CD8-positive, alpha-beta memory T cell (primary cell): ENCODE results near the gene PNISR. TPM values are rescaled to one million over a fixed set of nuclear protein-coding genes. Genes with fewer than 3 reads are reported as not detected.
"Not testable (repeated sequence)": the region's sequence is repeated elsewhere in the genome, so short reads cannot be mapped to it uniquely, and the experiment has no call there.

Experiments used
- CTCF ChIA-PET: fragments of 350-600 bp; sonication (Branson Sonifier 250); formaldehyde crosslinking; loops from one replicate; lab custom pipeline; 2021; ENCODE audit warnings: antibody characterized with exemption; lab: Charles Lee
- POLR2A ChIA-PET: fragments of 350-600 bp; sonication (Branson Sonifier 250); formaldehyde crosslinking; loops from one replicate; lab custom pipeline; 2021; ENCODE audit warnings: antibody characterized with exemption; lab: Charles Lee
- DNase-seq, 5 donors: peaks; one replicate each; pipeline versions ENCODE4 v3.0.0 to v3.0.0-alpha.2; 2020 to 2022; ENCODE audit warnings: mixed read lengths in 1 of 5
- H3K27ac ChIP-seq: one replicate; pipeline ENCODE4 v1.7.0; 2013; ENCODE audit warnings: low read depth, mild to moderate bottlenecking, low read length, moderate library complexity
- H3K27me3 ChIP-seq: 2 replicates; pipeline ENCODE4 v1.7.0; 2013; ENCODE audit warnings: low read length, mild to moderate bottlenecking; ENCODE audit not compliant: insufficient read depth, poor library complexity, severe bottlenecking
- H3K36me3 ChIP-seq: 2 replicates; pipeline ENCODE4 v1.7.0; 2013; ENCODE audit warnings: mild to moderate bottlenecking, low read length, moderate library complexity; ENCODE audit not compliant: insufficient read depth
- H3K4me1 ChIP-seq: 2 replicates; pipeline ENCODE4 v1.7.0; 2013; ENCODE audit warnings: mild to moderate bottlenecking, low read length, moderate library complexity; ENCODE audit not compliant: insufficient read depth
- H3K4me3 ChIP-seq: 2 replicates; pipeline ENCODE4 v1.7.0; 2013; ENCODE audit warnings: mild to moderate bottlenecking, low read length
- H3K9me3 ChIP-seq: 2 replicates; pipeline ENCODE4 v1.7.0; 2013; ENCODE audit warnings: mild to moderate bottlenecking, low read length
- H3K27ac Mint-ChIP-seq, 8 donors: one replicate each; pipeline ENCODE4 v1.8.0; 2020 to 2021; ENCODE audit warnings: mixed read lengths in 8 of 8, mild to moderate bottlenecking in 6 of 8, inconsistent platforms in 3 of 8, moderate library complexity in 3 of 8
- H3K27me3 Mint-ChIP-seq, 2 donors: one replicate each; pipeline ENCODE4 v1.8.0; 2020 to 2021; ENCODE audit warnings: mixed read lengths in 2 of 2, mild to moderate bottlenecking in 1 of 2, moderate library complexity in 1 of 2
- H3K36me3 Mint-ChIP-seq, 3 donors: one replicate each; pipeline ENCODE4 v1.8.0; 2020 to 2021; ENCODE audit warnings: mixed read lengths in 3 of 3, inconsistent platforms in 1 of 3, mild to moderate bottlenecking in 1 of 3
- H3K4me1 Mint-ChIP-seq, 3 donors: one replicate each; pipeline ENCODE4 v1.8.0; 2020 to 2021; ENCODE audit warnings: mixed read lengths in 3 of 3, inconsistent platforms in 1 of 3, mild to moderate bottlenecking in 1 of 3
- H3K4me3 Mint-ChIP-seq, 7 donors: one replicate each; pipeline ENCODE4 v1.8.0; 2020 to 2021; ENCODE audit warnings: mixed read lengths in 7 of 7, mild to moderate bottlenecking in 6 of 7, moderate library complexity in 4 of 7, inconsistent platforms in 2 of 7
- H3K9me3 Mint-ChIP-seq, 5 donors: one replicate each; pipeline ENCODE4 v1.8.0; 2020 to 2022; ENCODE audit warnings: mixed read lengths in 5 of 5, mild to moderate bottlenecking in 3 of 5, moderate library complexity in 2 of 5, inconsistent platforms in 1 of 5
- polyA plus RNA-seq: library from polyadenylated mRNA; unstranded; fragments of 300-500 nt; fragmentation: Illumina TruSeq; gene quantifications from one replicate; pipeline ENCODE4 v1.2.3, GENCODE V29; 2021
- total RNA-seq, 2 experiments: library from RNA; stranded (reverse); gene quantifications; one replicate each; pipeline ENCODE4 v1.2.3, GENCODE V29; 2021

PNISR gene, protein sequence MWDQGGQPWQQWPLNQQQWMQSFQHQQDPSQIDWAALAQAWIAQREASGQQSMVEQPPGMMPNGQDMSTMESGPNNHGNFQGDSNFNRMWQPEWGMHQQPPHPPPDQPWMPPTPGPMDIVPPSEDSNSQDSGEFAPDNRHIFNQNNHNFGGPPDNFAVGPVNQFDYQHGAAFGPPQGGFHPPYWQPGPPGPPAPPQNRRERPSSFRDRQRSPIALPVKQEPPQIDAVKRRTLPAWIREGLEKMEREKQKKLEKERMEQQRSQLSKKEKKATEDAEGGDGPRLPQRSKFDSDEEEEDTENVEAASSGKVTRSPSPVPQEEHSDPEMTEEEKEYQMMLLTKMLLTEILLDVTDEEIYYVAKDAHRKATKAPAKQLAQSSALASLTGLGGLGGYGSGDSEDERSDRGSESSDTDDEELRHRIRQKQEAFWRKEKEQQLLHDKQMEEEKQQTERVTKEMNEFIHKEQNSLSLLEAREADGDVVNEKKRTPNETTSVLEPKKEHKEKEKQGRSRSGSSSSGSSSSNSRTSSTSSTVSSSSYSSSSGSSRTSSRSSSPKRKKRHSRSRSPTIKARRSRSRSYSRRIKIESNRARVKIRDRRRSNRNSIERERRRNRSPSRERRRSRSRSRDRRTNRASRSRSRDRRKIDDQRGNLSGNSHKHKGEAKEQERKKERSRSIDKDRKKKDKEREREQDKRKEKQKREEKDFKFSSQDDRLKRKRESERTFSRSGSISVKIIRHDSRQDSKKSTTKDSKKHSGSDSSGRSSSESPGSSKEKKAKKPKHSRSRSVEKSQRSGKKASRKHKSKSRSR
- total RNA-seq (100 to 1,000 TPM; 104 to 105 TPM), polyA plus RNA-seq (80.2 TPM)

DNA sequence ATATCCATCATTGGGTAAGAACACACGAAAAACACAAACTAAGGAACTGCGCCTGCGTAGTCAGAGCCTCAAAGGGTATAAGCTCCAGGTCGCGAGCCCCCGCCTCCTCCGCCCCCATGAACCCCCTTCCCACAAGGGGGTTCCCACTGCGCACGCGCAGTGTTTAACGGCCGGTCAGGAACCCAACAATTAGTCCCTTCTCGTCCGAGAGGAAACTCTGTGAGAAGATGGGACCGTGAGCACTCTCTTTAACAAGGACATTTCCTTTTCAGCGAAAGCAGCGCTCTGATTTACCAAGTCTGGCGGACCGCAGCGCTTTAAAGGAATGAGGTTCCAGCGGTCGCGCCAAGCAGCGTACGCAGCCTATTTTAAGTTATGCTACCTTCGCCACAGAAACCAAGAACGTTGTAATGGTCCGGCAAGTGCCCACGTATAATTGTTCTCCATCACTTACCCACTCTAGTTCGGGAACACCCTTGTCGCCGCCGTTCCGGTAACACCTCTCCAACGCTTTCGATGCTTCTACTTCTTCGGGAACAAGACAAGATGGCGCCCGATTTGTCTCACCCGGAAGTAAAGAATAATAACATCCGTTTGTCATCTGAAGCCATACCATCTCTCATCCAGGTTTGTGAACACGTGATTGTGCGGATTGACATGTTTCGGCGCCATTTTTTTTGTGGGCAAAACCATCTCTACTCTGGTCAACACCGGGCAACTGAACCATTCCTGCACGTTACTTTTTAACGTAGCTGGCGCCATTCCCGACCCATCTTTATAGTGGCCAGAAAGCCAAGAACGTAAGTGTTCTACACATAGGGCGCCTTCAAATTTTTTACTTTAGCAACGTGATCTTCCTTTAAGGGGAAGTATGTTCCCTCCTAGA is at the start of gene PNISR:
Gene PNISR (minus strand): TSS at position 548 of the 886 bp plus-strand sequence. CDS start 10,649 bp downstream, outside the sequence.
- H3K36me3 ChIP-seq = no peaks in the 10 kb centered on the region
- peak; percentile 84 to 94 (median 92) for DNase-seq
- Mint-ChIP-seq H3K9me3 (no peaks in the 10 kb centered on the region), H3K27me3 (peaks cover 0 to 2% of the 10 kb centered on the region in 2 donors), H3K27ac (peak within 1 kb of the TSS; percentile 96 to 100 (median 100)), H3K4me3 (peak within 1 kb of the TSS; percentile 96 to 100 (median 98)), H3K36me3 (peaks cover 4 to 44% (median 4%) of the 10 kb centered on the region in 3 donors), H3K4me1 (peaks cover 62 to 76% (median 68%) of the 10 kb centered on the region in 3 donors)
- H3K27ac ChIP-seq = peak within 1 kb of the TSS; percentile 99
- ChIA-PET POLR2A (interaction anchor here (0.8 to 1.9 kb wide), 4 partner anchors 9 to 95 kb away, joined by 3 to 6 read pairs (median 4); no protein-coding TSS in a partner anchor), CTCF (interaction anchor here (0.7 to 1.5 kb wide), 8 partner anchors 8 to 143 kb away, joined by 3 to 6 read pairs (median 3); partner anchors contain the start of gene CCNC)
- peaks cover 60% of the 10 kb centered on the region for H3K4me1 ChIP-seq
- H3K9me3 ChIP-seq = no peaks in the 10 kb centered on the region
- no peaks in the 10 kb centered on the region for H3K27me3 ChIP-seq
- H3K4me3 ChIP-seq = peak within 1 kb of the TSS; percentile 98

DNA sequence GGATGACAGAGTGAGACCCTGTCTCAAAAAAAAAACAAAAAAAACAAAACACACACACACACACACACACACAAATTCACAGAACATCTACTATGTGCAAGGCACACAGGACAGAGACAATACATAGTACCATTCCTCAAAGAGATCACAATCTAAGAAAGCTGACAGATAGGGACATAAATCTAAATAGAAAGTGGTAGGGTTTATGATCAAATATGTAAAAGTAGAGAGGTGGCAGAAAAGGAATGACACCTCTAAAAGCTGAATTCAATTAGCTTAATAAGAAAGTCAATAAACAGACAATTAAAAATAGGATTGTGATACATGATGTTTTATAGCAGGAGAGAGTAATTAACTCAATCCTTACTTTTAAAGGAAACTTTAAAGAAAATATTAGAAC is 48.6 kb upstream of the PNISR start:
- Mint-ChIP-seq H3K4me3 (no peak overlapping the region), H3K9me3 (no peaks in the 10 kb centered on the region), H3K4me1 (no peaks in the 10 kb centered on the region), H3K36me3 (peaks cover 5 to 29% (median 11%) of the 10 kb centered on the region in 3 donors), H3K27ac (peak overlapping the region in 4 of 8 donors; percentile 1 to 48 (median 26)), H3K27me3 (no peaks in the 10 kb centered on the region)
- H3K36me3 ChIP-seq = no peaks in the 10 kb centered on the region
- POLR2A ChIA-PET = no interaction called here
- no peaks in the 10 kb centered on the region for H3K4me1 ChIP-seq
- CTCF ChIA-PET = no interaction called here
- no peak overlapping the region for H3K4me3 ChIP-seq
- DNase-seq = no peak
- no peaks in the 10 kb centered on the region for H3K27me3 ChIP-seq
- no peaks in the 10 kb centered on the region for H3K9me3 ChIP-seq
- no peak overlapping the region for H3K27ac ChIP-seq

DNA sequence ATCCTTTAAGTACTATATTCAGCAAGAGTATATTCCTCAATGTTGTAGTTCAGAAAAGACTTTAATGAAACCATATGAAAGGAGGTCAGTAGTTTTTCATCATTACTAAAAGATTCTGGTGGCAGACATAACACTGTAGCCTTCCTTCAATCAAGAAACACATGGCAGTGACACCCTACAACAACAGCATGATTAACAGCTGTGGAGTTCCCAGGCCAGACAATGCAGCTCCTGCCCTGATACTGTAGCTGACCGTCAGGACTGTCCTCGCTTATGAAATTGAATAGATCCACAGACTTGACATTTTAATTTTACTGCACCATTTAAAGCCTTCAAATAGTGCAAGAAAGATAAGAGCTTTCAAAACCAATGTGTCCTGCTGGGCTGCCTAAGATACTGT is 46.5 kb upstream of the PNISR start:
- peak overlapping the region in 2 of 8 donors; percentile 16 to 37 for H3K27ac Mint-ChIP-seq
- no peak for DNase-seq
- H3K4me3 Mint-ChIP-seq = no peak overlapping the region
- Histone ChIP-seq H3K4me3 (no peak overlapping the region), H3K27me3 (no peaks in the 10 kb centered on the region), H3K9me3 (no peaks in the 10 kb centered on the region), H3K4me1 (no peaks in the 10 kb centered on the region), H3K36me3 (no peaks in the 10 kb centered on the region), H3K27ac (no peak overlapping the region)
- no peaks in the 10 kb centered on the region for H3K27me3 Mint-ChIP-seq
- H3K9me3 Mint-ChIP-seq = no peaks in the 10 kb centered on the region
- ChIA-PET POLR2A (no interaction called here), CTCF (interaction anchor here (2.9 kb wide), 1 partner anchor 275 kb away, joined by 14 read pairs; no protein-coding TSS in a partner anchor)
- H3K36me3 Mint-ChIP-seq = peaks cover 0 to 24% (median 9%) of the 10 kb centered on the region in 3 donors
- no peaks in the 10 kb centered on the region for H3K4me1 Mint-ChIP-seq

DNA sequence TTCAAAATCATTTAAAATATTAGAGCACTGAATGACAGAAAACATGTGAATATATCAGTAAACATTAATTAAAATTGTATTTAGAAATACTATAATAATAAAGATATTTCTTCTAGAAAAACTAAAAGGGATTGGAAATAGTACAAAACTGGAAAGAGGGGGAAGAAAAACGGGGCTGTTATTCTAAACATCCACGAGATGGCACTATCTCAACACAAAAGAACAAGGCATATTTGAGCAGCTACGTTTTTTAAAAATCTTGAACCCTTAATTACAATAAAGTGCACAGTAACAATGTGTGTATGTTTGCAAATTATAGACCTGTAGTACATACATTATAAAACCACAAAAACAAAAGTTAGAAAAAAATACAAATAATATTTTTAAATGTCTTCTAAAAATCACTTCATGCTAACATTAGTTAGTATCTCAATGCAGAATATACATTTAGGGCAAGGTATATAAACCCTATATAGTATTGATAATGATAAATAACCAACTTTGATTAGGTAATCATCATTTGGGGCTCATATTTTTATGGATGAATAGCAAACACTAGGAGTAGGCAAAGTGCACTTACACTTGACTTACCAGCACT is 42.5 kb upstream of the PNISR start:
- CTCF ChIA-PET = interaction anchor here (1.0 to 1.6 kb wide), 3 partner anchors 74 to 280 kb away, joined by 3 to 6 read pairs (median 4); partner anchors contain the start of gene COQ3
- DNase-seq = peak in 2 of 5 donors; percentile 12 to 14

DNA sequence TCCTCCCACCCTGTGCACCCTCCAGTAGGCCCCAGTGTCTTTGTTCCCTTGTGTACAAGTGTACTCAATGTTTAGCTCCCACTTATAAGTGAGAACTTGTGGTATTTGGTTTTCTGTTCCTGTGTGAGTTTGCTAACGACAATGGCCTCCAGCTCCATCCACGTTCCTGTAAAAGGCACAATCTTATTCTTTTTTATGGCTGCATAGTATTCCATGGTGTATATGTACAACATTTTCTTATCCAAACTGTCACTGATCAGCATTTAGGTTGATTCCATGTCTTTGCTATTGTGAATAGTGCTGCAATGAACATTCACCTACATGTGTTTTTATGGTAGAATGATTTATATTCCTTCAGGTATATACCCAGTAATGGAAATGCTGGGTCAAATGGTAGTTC is 34.0 kb upstream of the PNISR start:
- H3K9me3 ChIP-seq, H3K27ac ChIP-seq, H3K4me1 ChIP-seq, H3K36me3 ChIP-seq, H3K4me3 ChIP-seq, CTCF ChIA-PET, POLR2A ChIA-PET, H3K9me3 Mint-ChIP-seq, H3K4me1 Mint-ChIP-seq, DNase-seq, H3K27me3 ChIP-seq, H3K27me3 Mint-ChIP-seq, H3K4me3 Mint-ChIP-seq, H3K27ac Mint-ChIP-seq: not testable (repeated sequence)
- H3K36me3 Mint-ChIP-seq = peaks cover 13 to 25% (median 24%) of the 10 kb centered on the region in 3 donors

More for the DNA sequence above, 42.5 kb upstream of the PNISR start:
- Mint-ChIP-seq H3K36me3 (peaks cover 0 to 14% (median 4%) of the 10 kb centered on the region in 3 donors), H3K27ac (no peak overlapping the region), H3K27me3 (no peaks in the 10 kb centered on the region), H3K4me1 (no peaks in the 10 kb centered on the region), H3K4me3 (no peak overlapping the region), H3K9me3 (no peaks in the 10 kb centered on the region)
- Histone ChIP-seq H3K36me3 (peaks cover 7% of the 10 kb centered on the region), H3K4me3 (no peak overlapping the region), H3K9me3 (no peaks in the 10 kb centered on the region), H3K4me1 (no peaks in the 10 kb centered on the region), H3K27ac (no peak overlapping the region), H3K27me3 (no peaks in the 10 kb centered on the region)
- POLR2A ChIA-PET = no interaction called here

DNA sequence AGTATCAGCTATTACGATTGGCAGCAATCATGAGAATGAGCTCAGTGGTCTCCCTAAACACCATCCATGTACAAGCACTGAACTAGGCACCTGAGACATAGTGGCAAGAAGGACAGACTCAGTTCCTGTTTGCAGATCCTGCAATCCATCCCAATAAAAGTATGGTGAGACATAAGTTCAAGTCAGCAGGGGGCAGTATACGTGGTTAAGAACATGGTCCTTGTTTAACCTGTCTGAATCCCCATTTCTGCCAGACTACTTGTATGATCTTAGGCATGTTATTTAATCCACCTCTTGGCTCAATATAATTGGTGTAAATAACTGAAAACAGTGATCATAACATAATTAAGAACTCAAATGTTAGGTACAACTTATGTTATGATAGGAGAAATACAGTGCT is 33.2 kb upstream of the PNISR start:
- Mint-ChIP-seq H3K27me3 (no peaks in the 10 kb centered on the region), H3K9me3 (peaks cover 0 to 8% (median 3%) of the 10 kb centered on the region in 5 donors), H3K27ac (peak overlapping the region in 1 of 8 donors; percentile 88), H3K36me3 (peaks cover 15 to 27% (median 26%) of the 10 kb centered on the region in 3 donors), H3K4me1 (no peaks in the 10 kb centered on the region), H3K4me3 (no peak overlapping the region)
- no peaks in the 10 kb centered on the region for H3K36me3 ChIP-seq
- no peaks in the 10 kb centered on the region for H3K4me1 ChIP-seq
- no peak overlapping the region for H3K4me3 ChIP-seq
- no peaks in the 10 kb centered on the region for H3K9me3 ChIP-seq
- no peak for DNase-seq
- H3K27me3 ChIP-seq = no peaks in the 10 kb centered on the region
- H3K27ac ChIP-seq = no peak overlapping the region
- ChIA-PET POLR2A (no interaction called here), CTCF (no interaction called here)

DNA sequence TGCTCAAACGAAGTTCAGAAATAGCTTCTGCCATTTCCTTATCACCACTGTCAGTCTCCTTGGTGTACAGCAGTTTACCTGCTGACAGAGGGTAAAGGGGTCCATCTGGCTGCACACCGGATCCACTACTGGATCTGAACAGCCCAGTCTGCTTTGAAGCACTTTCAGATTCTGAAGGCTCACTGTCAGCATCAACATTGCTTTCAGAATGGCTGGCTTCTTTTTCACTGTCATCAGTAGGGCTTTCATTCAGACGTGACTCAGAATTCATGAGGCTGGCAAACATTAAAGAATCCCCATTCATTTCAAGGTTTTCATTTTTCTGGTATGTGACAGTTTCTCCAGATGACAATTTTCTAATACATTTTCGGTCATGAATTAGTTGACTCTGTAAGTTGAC is 21.0 kb upstream of the PNISR start:
- ChIA-PET POLR2A (no interaction called here), CTCF (no interaction called here)
- H3K36me3 ChIP-seq = no peaks in the 10 kb centered on the region

More for the DNA sequence above, 21.0 kb upstream of the PNISR start:
- H3K4me3 Mint-ChIP-seq = no peak overlapping the region
- H3K4me1 Mint-ChIP-seq = no peaks in the 10 kb centered on the region
- peaks cover 0 to 1% of the 10 kb centered on the region in 2 donors for H3K27me3 Mint-ChIP-seq
- H3K27ac ChIP-seq = no peak overlapping the region
- peaks cover 0 to 8% (median 3%) of the 10 kb centered on the region in 5 donors for H3K9me3 Mint-ChIP-seq
- H3K27me3 ChIP-seq = no peaks in the 10 kb centered on the region
- no peaks in the 10 kb centered on the region for H3K9me3 ChIP-seq
- peaks cover 13 to 44% (median 32%) of the 10 kb centered on the region in 3 donors for H3K36me3 Mint-ChIP-seq
- no peak overlapping the region for H3K4me3 ChIP-seq
- H3K27ac Mint-ChIP-seq = no peak overlapping the region
- no peaks in the 10 kb centered on the region for H3K4me1 ChIP-seq
- DNase-seq = no peak
